HepG2 (cell line): ENCODE data around the gene AGPAT2. TPM values are rescaled to one million over a fixed set of nuclear protein-coding genes. Genes with fewer than 3 reads are reported as not detected.

Source experiments
- ATAC-seq: fragments of 200-7000 bp; cut with Tn5 transposase; 3 replicates; pipeline ENCODE4 v1.9.1; 2020; ENCODE audit warnings: mild to moderate bottlenecking, moderate library complexity
- BruUV-seq: library from RNA; stranded (reverse); fragments of 400-500 nt; replicated peaks from 2 replicates; lab custom pipeline; 2021; lab: Mats Ljungman, UMichigan
- CTCF ChIA-PET: fragments of 300-600 bp; formaldehyde crosslinking; extraction: SDS; loops from one replicate; lab custom pipeline; 2021; ENCODE audit warnings: low total read pairs, inconsistent platforms, low intra/inter-chr PET ratio; lab: Yijun Ruan, JAX
- POLR2A ChIA-PET: fragments of 350-600 bp; sonication (Branson Sonifier 250); formaldehyde crosslinking; loops from one replicate; lab custom pipeline; 2020; ENCODE audit warnings: antibody characterized with exemption, inconsistent platforms; lab: Yijun Ruan, JAX
- DNase-seq: peaks from one replicate; pipeline ENCODE4 v3.0.0-alpha.2; 2015; ENCODE audit warnings: low spot score
- FAIRE-seq: peaks from 3 replicates; lab custom pipeline; 2011; peaks lifted over from hg19 to GRCh38; lab: Jason Lieb, UNC
- H2AFZ ChIP-seq: one replicate; pipeline ENCODE4 v1.6.1; 2011; ENCODE audit warnings: low read length, inconsistent platforms
- H3K27ac ChIP-seq: fragments of 300-600 bp; 3 replicates; pipeline ENCODE4 v1.8.0; 2011; ENCODE audit warnings: mixed run types, mild to moderate bottlenecking, mixed read lengths, low read length, inconsistent platforms; ENCODE audit not compliant: insufficient read depth; ENCODE audit errors: extremely low read length
- H3K27me3 ChIP-seq, 2 experiments: fragments of 200-600 bp in 1 of 2; 2 replicates in 1 of 2; 3 replicates in 1 of 2; pipeline versions ENCODE4 v1.6.0 to v1.8.0; 2011; ENCODE audit warnings: low read length in 2 of 2, mild to moderate bottlenecking in 2 of 2, moderate library complexity in 2 of 2, inconsistent platforms in 1 of 2; ENCODE audit not compliant: insufficient read depth in 2 of 2, control insufficient read depth in 1 of 2
- H3K36me3 ChIP-seq, 2 experiments: fragments of 200-600 bp in 1 of 2; replicated peaks in 1 of 2; 2 replicates in 1 of 2; 3 replicates in 1 of 2; pipeline versions ENCODE4 v1.5.1 to v1.8.0; 2011; ENCODE audit warnings: low read length in 2 of 2, inconsistent platforms in 1 of 2; ENCODE audit not compliant: insufficient read depth in 2 of 2, control insufficient read depth in 1 of 2
- H3K4me1 ChIP-seq: 2 replicates; pipeline ENCODE4 v1.5.1; 2012; ENCODE audit warnings: low read length, inconsistent platforms; ENCODE audit not compliant: insufficient read depth
- H3K4me2 ChIP-seq: 2 replicates; pipeline ENCODE4 v1.6.0; 2011; ENCODE audit warnings: low read depth, low read length, inconsistent platforms
- H3K4me3 ChIP-seq, 3 experiments: fragments of 200-600 bp in 1 of 3; sonication (generic), shearing (Covaris generic) in 1 of 3; replicated peaks in 1 of 3; 2 replicates each; pipeline ENCODE4 v1.5.1; 2011 to 2016; ENCODE audit warnings: low read length in 3 of 3, inconsistent platforms in 2 of 3, low read depth in 2 of 3, mild to moderate bottlenecking in 2 of 3, control low read depth in 1 of 3, mixed read lengths in 1 of 3; ENCODE audit not compliant: insufficient read depth in 1 of 3
- H3K79me2 ChIP-seq: one replicate; pipeline ENCODE4 v1.6.1; 2011; ENCODE audit warnings: low read length, inconsistent platforms; ENCODE audit not compliant: insufficient read depth
- H3K9ac ChIP-seq: 2 replicates; pipeline ENCODE4 v1.6.0; 2011; ENCODE audit warnings: mild to moderate bottlenecking, low read depth, low read length, inconsistent platforms; ENCODE audit not compliant: insufficient read depth
- H3K9me3 ChIP-seq: 2 replicates; pipeline ENCODE4 v1.5.1; 2012; ENCODE audit warnings: mild to moderate bottlenecking, low read length
- H4K20me1 ChIP-seq: 2 replicates; pipeline ENCODE4 v1.6.0; 2011; ENCODE audit warnings: inconsistent platforms, mild to moderate bottlenecking, low read length, moderate library complexity; ENCODE audit not compliant: insufficient read depth
- AGO1 ChIP-seq: fragments of 200-400 bp; formaldehyde crosslinking; IDR thresholded peaks from 2 replicates; pipeline ENCODE4 v1.6.1; 2017; ENCODE audit warnings: mild to moderate bottlenecking, low read depth, low read length, moderate library complexity; ENCODE audit not compliant: poor library complexity, severe bottlenecking
- AKAP8 ChIP-seq: sonication (generic); formaldehyde crosslinking; IDR thresholded peaks from 2 replicates; pipeline ENCODE4 v1.5.1; 2020; ENCODE audit warnings: mild to moderate bottlenecking, missing genetic modification reagents
- HNRNPL ChIP-seq: fragments of 200-400 bp; formaldehyde crosslinking; IDR thresholded peaks from 2 replicates; pipeline ENCODE4 v1.6.1; 2017; ENCODE audit warnings: mild to moderate bottlenecking, low read depth, low read length
- POLR2AphosphoS5 ChIP-seq: IDR thresholded peaks from 2 replicates; pipeline ENCODE4 v1.6.1; 2012; ENCODE audit warnings: low read depth, low read length
- RBFOX2 ChIP-seq: fragments of 200-400 bp; formaldehyde crosslinking; IDR thresholded peaks from 2 replicates; pipeline ENCODE4 v1.6.1; 2017; ENCODE audit warnings: low read depth, mild to moderate bottlenecking, low read length
- RFX1 ChIP-seq: fragments of 450-650 bp; IDR thresholded peaks from 2 replicates; pipeline ENCODE4 v1.6.1; 2017
- TAF15 ChIP-seq: fragments of 200-400 bp; formaldehyde crosslinking; IDR thresholded peaks from one replicate; pipeline ENCODE4 v1.6.1; 2018; ENCODE audit warnings: mild to moderate bottlenecking, low read depth, low read length; ENCODE audit not compliant: poor library complexity, severe bottlenecking
- ZFP82 ChIP-seq: sonication (generic); formaldehyde crosslinking; IDR thresholded peaks from 2 replicates; pipeline ENCODE4 v1.5.1; 2020; ENCODE audit warnings: mild to moderate bottlenecking, missing genetic modification reagents, borderline replicate concordance
- ZNF333 ChIP-seq: sonication (generic); formaldehyde crosslinking; IDR thresholded peaks from 2 replicates; pipeline ENCODE4 v1.4.0; 2020; ENCODE audit warnings: mild to moderate bottlenecking, missing genetic modification reagents, borderline replicate concordance
- ZNF354B ChIP-seq: sonication (generic); formaldehyde crosslinking; IDR thresholded peaks from 2 replicates; pipeline ENCODE4 v1.8.0; 2022; ENCODE audit warnings: mild to moderate bottlenecking, missing genetic modification reagents
- ZNF446 ChIP-seq: sonication (generic); formaldehyde crosslinking; IDR thresholded peaks from 2 replicates; pipeline ENCODE4 v1.5.0; 2020; ENCODE audit warnings: mild to moderate bottlenecking, missing genetic modification reagents
- ZNF569 ChIP-seq: sonication (generic); formaldehyde crosslinking; IDR thresholded peaks from 2 replicates; pipeline ENCODE4 v1.5.0; 2020; ENCODE audit warnings: mild to moderate bottlenecking, missing genetic modification reagents, moderate library complexity, borderline replicate concordance
- WGBS: methylation state at CpG from one replicate; pipeline ENCODE4 v1.1.6; 2017; ENCODE audit warnings: low lambda C conversion rate; 5-methylcytosine and 5-hydroxymethylcytosine counted together
- in situ Hi-C: cut with HindIII; loops from 2 replicates; pipeline ENCODE4 v1.10.0; 2017; ENCODE audit warnings: low pct_unique_long_range_greater_than_20kb; ENCODE audit not compliant: extremely low pct_ligation_motif_present
- intact Hi-C: fragments of 100-400 bp; cut with micrococcal nuclease; formaldehyde crosslinking; loops from one replicate; pipeline ENCODE4 v1.10.0; 2022; ENCODE audit not compliant: unreplicated experiment
- polyA plus RNA-seq, 8 experiments: library from polyadenylated mRNA; depleted of rRNA in 3 of 8; stranded (reverse) in 7 of 8; unstranded in 1 of 8; fragments of >200 nt; fragmentation: Illumina TruSeq in 4 of 8; extraction: Trizol in 4 of 8; gene quantifications; 2 replicates each; pipeline versions ENCODE4 v1.2.1 to v1.2.3, GENCODE V29; 2011 to 2016; ENCODE audit warnings: low read depth in 4 of 8, missing spikeins in 1 of 8, mixed read lengths in 1 of 8; ENCODE audit not compliant: insufficient read depth in 1 of 8
- total RNA-seq, 5 experiments: library from RNA; depleted of rRNA; stranded (reverse); fragments of >200 nt; fragmentation: Illumina TruSeq; extraction: Trizol; gene quantifications; 2 replicates each; pipeline ENCODE4 v1.2.3, GENCODE V29; 2016; ENCODE audit warnings: low read depth in 1 of 5

AGPAT2 gene
- total and polyA plus RNA-seq, 2 of the 13 experiments (the other 11 are each of a cell fraction or from before 2014, with no cell fraction given): 3.9 to 25.8 TPM

DNA sequence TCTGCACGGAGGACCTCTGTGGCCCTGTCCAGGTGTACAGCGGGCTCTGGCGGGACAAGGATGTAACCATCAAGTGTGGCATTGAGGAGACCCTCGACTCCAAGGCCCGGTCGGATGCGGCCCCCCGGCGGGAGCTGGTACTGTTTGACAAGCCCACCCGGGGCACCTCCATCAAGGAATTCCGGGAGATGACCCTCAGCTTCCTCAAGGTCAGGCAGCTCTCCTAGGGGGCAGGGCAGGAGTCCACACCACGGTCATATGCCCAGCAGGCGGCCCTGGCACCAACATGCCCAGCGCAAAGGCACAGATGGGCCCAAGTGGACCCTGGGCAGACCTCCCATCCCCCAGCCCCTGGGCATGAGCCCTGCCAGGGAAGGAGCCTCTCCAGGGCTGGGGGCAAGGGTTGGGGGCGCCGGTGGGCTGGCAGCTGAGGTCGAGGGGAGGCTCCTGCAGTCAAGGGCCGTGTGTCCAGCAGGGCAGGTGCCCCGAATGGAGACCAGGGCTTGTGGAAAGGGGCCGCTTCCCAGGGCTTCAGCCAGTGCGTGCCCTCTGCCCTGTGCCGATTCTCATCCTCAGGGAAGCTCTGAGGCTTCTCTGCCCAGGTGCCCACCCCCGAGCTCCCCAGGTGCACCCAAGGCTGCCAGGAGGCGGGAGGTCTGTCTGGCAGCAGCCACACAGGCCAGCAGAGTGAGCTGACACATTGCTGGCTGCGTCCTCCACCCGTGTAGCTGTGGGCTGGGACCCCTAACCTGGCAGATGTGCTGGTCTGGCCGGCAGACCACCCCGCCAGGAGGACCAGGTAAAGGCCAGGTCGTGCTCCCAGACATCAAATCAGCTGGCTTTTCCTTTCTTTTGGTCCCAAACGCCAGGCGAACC is 35.1 kb upstream of the AGPAT2 start:
- 95% methylated on average over 4 of the region's 31 CpGs for WGBS
- ChIA-PET CTCF (no interaction called here), POLR2A (interaction anchor here (0.6 kb wide), 1 partner anchor 21 kb away, joined by 3 read pairs; the partner anchor contains the start of gene LCN10)
- Histone ChIP-seq H3K4me2 (no peak overlapping the region), H3K79me2 (peaks cover 17% of the 10 kb centered on the region), H2AFZ (no peak overlapping the region), H3K4me3 (no peak overlapping the region), H3K9ac (no peak overlapping the region), H3K27ac (no peak overlapping the region), H4K20me1 (peaks cover 47% of the 10 kb centered on the region), H3K36me3 (peaks cover 11 to 20% of the 10 kb centered on the region in 2 experiments; a peak in 4 of 5 replicates), H3K27me3 (no peaks in the 10 kb centered on the region; a peak in 1 of 5 replicates), H3K9me3 (no peaks in the 10 kb centered on the region), H3K4me1 (peaks cover 31% of the 10 kb centered on the region)
- no peak for FAIRE-seq
- TF ChIP-seq ZNF333 (CRISPR knock-in tag) (0 out of 2 replicates have a peak, but pooled peaks have one; percentile 16), TAF15 (peak; percentile 31), POLR2AphosphoS5 (peak; percentile 37; the same call in 1 of the 2 replicates), HNRNPL (peak; percentile 81), RBFOX2 (peak; percentile 35), AGO1 (peak; percentile 70), ZNF354B (CRISPR knock-in tag) (no peak), AKAP8 (CRISPR knock-in tag) (peak; percentile 10; the same call in 1 of the 2 replicates), ZFP82 (CRISPR knock-in tag) (no peak), ZNF569 (CRISPR knock-in tag) (no peak), RFX1 (no peak), ZNF446 (CRISPR knock-in tag) (no peak)
- ATAC-seq: peak; percentile 0; the same call in 1 of the 3 replicates
- BruUV-seq: no TSS peak
- in situ Hi-C loops: no loop called here
- DNase-seq: no peak
- intact Hi-C loops: no loop called here
